GM23338 (cell line): ENCODE measurements around the gene BCOR. TPM values are rescaled to one million over a fixed set of nuclear protein-coding genes. Genes with fewer than 3 reads are reported as not detected.

Source experiments
- ATAC-seq: fragments of 200-7000 bp; cut with Tn5 transposase; 3 replicates; pipeline ENCODE4 v1.9.1; 2020
- DNase-seq: peaks from one replicate; pipeline ENCODE4 v3.0.0-alpha.2; 2015; ENCODE audit warnings: low spot score
- H2AFZ ChIP-seq: fragments of 200-600 bp; sonication (generic); 2 replicates; pipeline ENCODE4 v1.8.0; 2016; ENCODE audit warnings: antibody characterized with exemption, mild to moderate bottlenecking, moderate library complexity
- H3F3A ChIP-seq: fragments of 200-600 bp; sonication (generic); replicated peaks from 2 replicates; pipeline ENCODE4 v1.8.0; 2017; ENCODE audit warnings: antibody characterized with exemption, mixed run types, low read depth
- H3K27ac ChIP-seq: fragments of 200-600 bp; sonication (generic); 2 replicates; pipeline ENCODE4 v1.6.1; 2016; ENCODE audit warnings: low read depth
- H3K27me3 ChIP-seq: fragments of 200-600 bp; sonication (generic); 2 replicates; pipeline ENCODE4 v1.8.0; 2016; ENCODE audit warnings: mild to moderate bottlenecking, mixed run types, moderate library complexity; ENCODE audit not compliant: insufficient read depth
- H3K36me3 ChIP-seq: fragments of 200-600 bp; sonication (generic); 2 replicates; pipeline ENCODE4 v1.8.0; 2016; ENCODE audit warnings: mild to moderate bottlenecking; ENCODE audit not compliant: insufficient read depth
- H3K4me1 ChIP-seq: fragments of 200-600 bp; sonication (generic); 2 replicates; pipeline ENCODE4 v1.8.0; 2016; ENCODE audit warnings: mild to moderate bottlenecking, moderate library complexity; ENCODE audit not compliant: insufficient read depth
- H3K4me2 ChIP-seq: fragments of 200-600 bp; sonication (generic); 2 replicates; pipeline ENCODE4 v1.7.1; 2017; ENCODE audit warnings: mixed run types
- H3K4me3 ChIP-seq: fragments of 200-600 bp; sonication (generic); 2 replicates; pipeline ENCODE4 v1.6.1; 2016; ENCODE audit warnings: mixed run types
- H3K79me2 ChIP-seq: fragments of 200-600 bp; sonication (generic); replicated peaks from 2 replicates; pipeline ENCODE4 v1.8.0; 2017; ENCODE audit warnings: mild to moderate bottlenecking; ENCODE audit not compliant: insufficient read depth
- H3K9me2 ChIP-seq: fragments of 200-600 bp; sonication (generic); 2 replicates; pipeline ENCODE4 v1.8.0; 2017; ENCODE audit not compliant: insufficient read depth
- H4K20me1 ChIP-seq: fragments of 200-600 bp; sonication (generic); replicated peaks from 2 replicates; pipeline ENCODE4 v1.8.0; 2017; ENCODE audit warnings: mild to moderate bottlenecking; ENCODE audit not compliant: insufficient read depth
- H3K27ac Mint-ChIP-seq: 2 replicates; pipeline ENCODE4 v1.8.0; 2020; ENCODE audit warnings: inconsistent platforms, mild to moderate bottlenecking, moderate library complexity, mixed read lengths
- H3K27me3 Mint-ChIP-seq: 3 replicates; pipeline ENCODE4 v1.8.0; 2022; ENCODE audit warnings: low read depth, mild to moderate bottlenecking, moderate library complexity, mixed read lengths, inconsistent platforms; ENCODE audit not compliant: insufficient read depth, poor library complexity
- H3K36me3 Mint-ChIP-seq: 3 replicates; pipeline ENCODE4 v1.8.0; 2021; ENCODE audit warnings: low read depth, mild to moderate bottlenecking, inconsistent platforms, moderate library complexity, mixed read lengths
- H3K4me1 Mint-ChIP-seq: 3 replicates; pipeline ENCODE4 v1.8.0; 2020; ENCODE audit warnings: mild to moderate bottlenecking, inconsistent platforms, mixed read lengths
- H3K4me3 Mint-ChIP-seq: 3 replicates; pipeline ENCODE4 v1.8.0; 2021; ENCODE audit warnings: moderate library complexity, mild to moderate bottlenecking, inconsistent platforms, mixed read lengths
- H3K9me3 Mint-ChIP-seq: 3 replicates; pipeline ENCODE4 v1.8.0; 2020; ENCODE audit warnings: moderate library complexity, mild to moderate bottlenecking, inconsistent platforms, mixed read lengths
- CREB1 ChIP-seq: fragments of 250-450 bp; sonication (Bioruptor Pico); IDR thresholded peaks from 2 replicates; pipeline ENCODE4 v1.5.0; 2020; ENCODE audit warnings: low read depth, mild to moderate bottlenecking, moderate library complexity
- ETS1 ChIP-seq: IDR thresholded peaks from 2 replicates; pipeline ENCODE4 v1.6.1; 2016; ENCODE audit warnings: antibody characterized with exemption
- EZH2 ChIP-seq: fragments of 200-600 bp; sonication (generic); IDR thresholded peaks from one replicate; pipeline ENCODE4 v1.8.0; 2017; ENCODE audit warnings: antibody characterized with exemption, mild to moderate bottlenecking, low read depth; ENCODE audit not compliant: unreplicated experiment
- EZH2phosphoT487 ChIP-seq: fragments of 200-600 bp; sonication (generic); IDR thresholded peaks from one replicate; pipeline ENCODE4 v1.8.1; 2018; ENCODE audit warnings: antibody characterized with exemption; ENCODE audit not compliant: unreplicated experiment
- JUNB ChIP-seq: IDR thresholded peaks from one replicate; pipeline ENCODE4 v1.6.1; 2016; ENCODE audit warnings: antibody characterized with exemption; ENCODE audit not compliant: unreplicated experiment
- NANOG ChIP-seq: IDR thresholded peaks from 2 replicates; pipeline ENCODE4 v1.6.1; 2016; ENCODE audit warnings: antibody characterized with exemption, borderline replicate concordance
- POLR2AphosphoS5 ChIP-seq: IDR thresholded peaks from 2 replicates; pipeline ENCODE4 v1.6.1; 2016; ENCODE audit warnings: antibody characterized with exemption, low read depth
- REST ChIP-seq: IDR thresholded peaks from one replicate; pipeline ENCODE4 v1.6.1; 2018; ENCODE audit warnings: antibody characterized with exemption; ENCODE audit not compliant: unreplicated experiment
- STAT1 ChIP-seq: IDR thresholded peaks from one replicate; pipeline ENCODE4 v1.6.1; 2016; ENCODE audit warnings: antibody characterized with exemption; ENCODE audit not compliant: unreplicated experiment
- ZNF114 ChIP-seq: fragments of 250-450 bp; sonication (Bioruptor Pico); IDR thresholded peaks from 2 replicates; pipeline ENCODE4 v1.5.0; 2020; ENCODE audit warnings: mild to moderate bottlenecking, moderate library complexity
- ZNF331 ChIP-seq: fragments of 250-450 bp; sonication (Bioruptor Pico); IDR thresholded peaks from 2 replicates; pipeline ENCODE4 v1.5.0; 2020; ENCODE audit warnings: low read depth, mild to moderate bottlenecking, moderate library complexity
- ZNF462 ChIP-seq: fragments of 250-450 bp; sonication (Bioruptor Pico); IDR thresholded peaks from 2 replicates; pipeline ENCODE4 v1.5.0; 2020; ENCODE audit warnings: mild to moderate bottlenecking, moderate library complexity
- polyA plus RNA-seq: library from polyadenylated mRNA; unstranded; fragments of >200 nt; fragmentation: Nextera tagmentation; extraction: Ambion mirVana; gene quantifications from 2 replicates; pipeline ENCODE4 v1.2.1, GENCODE V29; 2016
- total RNA-seq: library from RNA; depleted of rRNA; stranded (reverse); fragments of >200 nt; shearing (Covaris generic); gene quantifications from 2 replicates; pipeline ENCODE4 v1.2.3, GENCODE V29; 2014
- TF ChIP-seq, protein P1 (sequence below), 2 experiments: fragments of 200-600 bp in 1 of 2; sonication (generic) in 1 of 2; conservative IDR thresholded peaks; 2 replicates each; pipeline versions ENCODE4 v1.5.1 to v1.6.1; 2016 to 2017; ENCODE audit warnings: antibody characterized with exemption in 2 of 2, low read depth in 2 of 2, mild to moderate bottlenecking in 2 of 2, moderate library complexity in 1 of 2

The BCOR gene
- total and polyA plus RNA-seq, 2 experiments from 2014 or later, result 25.5 to 60.8 TPM

DNA sequence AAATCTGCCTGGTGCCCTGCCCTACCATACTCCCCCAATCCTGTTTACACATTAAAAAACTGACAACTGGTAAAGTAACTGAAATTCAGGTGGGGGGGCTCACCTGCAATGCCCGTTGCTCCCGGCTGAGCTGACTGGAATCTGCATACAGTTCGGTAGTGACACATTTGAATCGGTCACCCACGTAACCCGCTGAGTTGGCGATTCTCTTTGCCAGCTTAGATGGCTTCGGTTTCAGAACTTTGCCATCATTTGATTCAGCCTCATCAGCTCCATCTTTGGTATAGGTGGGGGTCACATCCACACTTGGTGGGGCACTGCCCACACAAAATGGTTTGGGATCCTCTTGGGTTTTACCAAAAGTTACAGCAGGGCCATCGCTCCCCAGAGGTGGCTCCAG is 25.5 kb downstream of the BCOR start:
- Mint-ChIP-seq H3K27ac (no peak overlapping the region), H3K36me3 (peaks cover 94% of the 10 kb centered on the region), H3K9me3 (no peaks in the 10 kb centered on the region), H3K4me1 (peaks cover 37% of the 10 kb centered on the region), H3K27me3 (peaks cover 5% of the 10 kb centered on the region), H3K4me3 (no peak overlapping the region)
- H3K9me2 ChIP-seq, result no peaks in the 10 kb centered on the region
- ATAC-seq, result no peak
- 0 out of 2 replicates have a peak, but pooled peaks cover 4% of the 10 kb centered on the region for H3K36me3 ChIP-seq
- no peaks in the 10 kb centered on the region for H3F3A ChIP-seq
- no peak for TF ChIP-seq ZNF114 (CRISPR knock-in tag)
- no peak for TF ChIP-seq NANOG
- no peak for TF ChIP-seq JUNB
- TF ChIP-seq ETS1, result no peak
- no peak for TF ChIP-seq CREB1
- TF ChIP-seq ZNF462 (CRISPR knock-in tag), result no peak
- TF ChIP-seq REST, result no peak
- no peak for TF ChIP-seq STAT1
- no peak for TF ChIP-seq ZNF331 (CRISPR knock-in tag)
- TF ChIP-seq, protein P1, sequence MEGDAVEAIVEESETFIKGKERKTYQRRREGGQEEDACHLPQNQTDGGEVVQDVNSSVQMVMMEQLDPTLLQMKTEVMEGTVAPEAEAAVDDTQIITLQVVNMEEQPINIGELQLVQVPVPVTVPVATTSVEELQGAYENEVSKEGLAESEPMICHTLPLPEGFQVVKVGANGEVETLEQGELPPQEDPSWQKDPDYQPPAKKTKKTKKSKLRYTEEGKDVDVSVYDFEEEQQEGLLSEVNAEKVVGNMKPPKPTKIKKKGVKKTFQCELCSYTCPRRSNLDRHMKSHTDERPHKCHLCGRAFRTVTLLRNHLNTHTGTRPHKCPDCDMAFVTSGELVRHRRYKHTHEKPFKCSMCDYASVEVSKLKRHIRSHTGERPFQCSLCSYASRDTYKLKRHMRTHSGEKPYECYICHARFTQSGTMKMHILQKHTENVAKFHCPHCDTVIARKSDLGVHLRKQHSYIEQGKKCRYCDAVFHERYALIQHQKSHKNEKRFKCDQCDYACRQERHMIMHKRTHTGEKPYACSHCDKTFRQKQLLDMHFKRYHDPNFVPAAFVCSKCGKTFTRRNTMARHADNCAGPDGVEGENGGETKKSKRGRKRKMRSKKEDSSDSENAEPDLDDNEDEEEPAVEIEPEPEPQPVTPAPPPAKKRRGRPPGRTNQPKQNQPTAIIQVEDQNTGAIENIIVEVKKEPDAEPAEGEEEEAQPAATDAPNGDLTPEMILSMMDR (conservative IDR thresholded peaks at IDR 0.05; ENCODE audit: low read depth in 2 of 2), result no peak
- no peak for TF ChIP-seq EZH2
- TF ChIP-seq POLR2AphosphoS5, result no peak
- TF ChIP-seq EZH2phosphoT487, result no peak
- H3K27ac ChIP-seq, result no peak overlapping the region
- peaks cover 6% of the 10 kb centered on the region; the same call in 1 of the 2 replicates for H3K4me1 ChIP-seq
- H4K20me1 ChIP-seq, result no peaks in the 10 kb centered on the region; the same call in 1 of the 2 replicates
- H3K4me2 ChIP-seq, result no peak overlapping the region
- peaks cover 58% of the 10 kb centered on the region for H3K79me2 ChIP-seq
- no peak for DNase-seq
- no peaks in the 10 kb centered on the region for H3K27me3 ChIP-seq
- H2AFZ ChIP-seq, result no peak overlapping the region
- no peak overlapping the region for H3K4me3 ChIP-seq
